SK-N-SH treated with all-trans-retinoic acid at 6 μM for 48 hours (cell line): ENCODE data around the gene MAP3K6.

ENCODE experiments used
- OSR1 ChIP-seq: fragments of 250-450 bp; sonication (Bioruptor Pico); IDR thresholded peaks from 2 replicates; pipeline ENCODE4 v1.8.0; 2022; ENCODE audit warnings: moderate library complexity, mild to moderate bottlenecking, inconsistent platforms
- ZFP30 ChIP-seq: fragments of 450-650 bp; formaldehyde crosslinking; IDR thresholded peaks from 2 replicates; pipeline ENCODE4 v1.5.0; 2022; ENCODE audit warnings: mild to moderate bottlenecking, moderate library complexity

- TF ChIP-seq OSR1 (CRISPR knock-in tag): no peak
- no peak for TF ChIP-seq ZFP30 (CRISPR knock-in tag)
These were observed 1.2 kb downstream of the MAP3K6 start for GRCh38 chr1:27365372-27366112.
